Smooth muscle cell (in vitro differentiated cells): ENCODE data around the gene MED1. TPM values are rescaled to one million over a fixed set of nuclear protein-coding genes. Genes with fewer than 3 reads are reported as not detected.
"Not testable (repeated sequence)": the region's sequence is repeated elsewhere in the genome, so short reads cannot be mapped to it uniquely, and the experiment has no call there.

Experiments
- DNase-seq: peaks from one replicate; lab custom pipeline; 2025; ENCODE audit not compliant: unreplicated experiment; lab: John Stamatoyannopoulos, UW
- H2AFZ ChIP-seq: fragments of 200-600 bp; sonication (generic); 2 replicates; pipeline ENCODE4 v1.6.0; 2016; ENCODE audit warnings: antibody characterized with exemption, low read depth, mild to moderate bottlenecking
- H3F3A ChIP-seq: fragments of 200-600 bp; sonication (generic); 2 replicates; pipeline ENCODE4 v1.6.0; 2017; ENCODE audit warnings: antibody characterized with exemption, low read depth
- H3K27ac ChIP-seq: fragments of 200-600 bp; sonication (generic); 2 replicates; pipeline ENCODE4 v1.5.1; 2016; ENCODE audit warnings: low read depth, mild to moderate bottlenecking
- H3K27me3 ChIP-seq: fragments of 200-600 bp; sonication (generic); 2 replicates; pipeline ENCODE4 v1.6.1; 2016; ENCODE audit warnings: low read depth, mild to moderate bottlenecking
- H3K36me3 ChIP-seq: fragments of 200-600 bp; sonication (generic); 2 replicates; pipeline ENCODE4 v1.5.1; 2016; ENCODE audit warnings: low read depth
- H3K4me1 ChIP-seq: fragments of 200-600 bp; sonication (generic); 2 replicates; pipeline ENCODE4 v1.5.1; 2016; ENCODE audit warnings: low read depth
- H3K4me2 ChIP-seq: fragments of 200-600 bp; sonication (generic); 2 replicates; pipeline ENCODE4 v1.6.0; 2016; ENCODE audit warnings: mild to moderate bottlenecking
- H3K4me3 ChIP-seq: fragments of 200-600 bp; sonication (generic); 2 replicates; pipeline ENCODE4 v1.5.1; 2016; ENCODE audit warnings: mild to moderate bottlenecking
- H3K79me2 ChIP-seq: fragments of 200-600 bp; sonication (generic); 2 replicates; pipeline ENCODE4 v1.6.0; 2016; ENCODE audit warnings: low read depth, mild to moderate bottlenecking
- H3K9ac ChIP-seq: fragments of 200-600 bp; sonication (generic); 2 replicates; pipeline ENCODE4 v1.6.0; 2016; ENCODE audit warnings: low read depth
- H3K9me3 ChIP-seq: fragments of 200-600 bp; sonication (generic); replicated peaks from 2 replicates; pipeline ENCODE4 v1.5.1; 2016; ENCODE audit warnings: low read depth
- H4K20me1 ChIP-seq: fragments of 200-600 bp; sonication (generic); 2 replicates; pipeline ENCODE4 v1.6.0; 2016; ENCODE audit warnings: low read depth
- WGBS: methylation state at CpG from one replicate; pipeline ENCODE4 v1.1.7; 2016; ENCODE audit warnings: low lambda C conversion rate; 5-methylcytosine and 5-hydroxymethylcytosine counted together
- polyA plus RNA-seq: library from polyadenylated mRNA; unstranded; fragments of >200 nt; fragmentation: Nextera tagmentation; extraction: Ambion mirVana; gene quantifications from 2 replicates; pipeline ENCODE4 v1.2.1, GENCODE V29; 2016
- total RNA-seq: library from RNA; depleted of rRNA; stranded (reverse); fragments of >200 nt; gene quantifications from 2 replicates; pipeline ENCODE4 v1.2.3, GENCODE V29; 2014
- TF ChIP-seq, protein P1 (sequence below): fragments of 200-600 bp; sonication (generic); IDR thresholded peaks from 2 replicates; pipeline ENCODE4 v1.5.1; 2017; ENCODE audit warnings: borderline replicate concordance, mild to moderate bottlenecking, antibody characterized with exemption; ENCODE audit not compliant: insufficient read depth, poor library complexity, severe bottlenecking

The MED1 gene
- total and polyA plus RNA-seq, 2 experiments from 2014 or later: 9.5 to 25.3 TPM

DNA sequence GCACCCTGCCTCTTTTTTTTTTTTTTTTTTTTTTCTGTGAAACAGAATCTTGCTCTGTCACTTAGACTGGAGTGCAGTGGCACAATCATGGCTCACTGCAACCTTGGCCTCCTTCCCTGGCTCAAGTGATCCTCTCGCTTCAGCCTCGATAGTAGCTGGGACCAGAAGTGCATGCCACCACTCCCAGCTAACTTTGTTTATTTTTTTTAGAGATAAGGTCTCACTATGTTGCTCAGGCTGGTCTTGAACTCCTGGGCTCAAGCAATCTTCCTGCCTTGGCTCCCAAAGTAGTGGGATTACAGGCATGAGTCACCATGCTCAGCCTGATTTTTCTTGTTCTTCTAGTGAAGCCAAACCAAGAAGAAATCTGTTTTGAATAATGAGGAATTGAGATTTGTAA lies 35.2 kb upstream of the MED1 start:
- H3K27me3 ChIP-seq: no peaks in the 10 kb centered on the region
- H3K36me3 ChIP-seq: peaks cover 7% of the 10 kb centered on the region
- peaks cover 26% of the 10 kb centered on the region for H3K79me2 ChIP-seq
- DNase-seq: no peak
- H3K4me3 ChIP-seq: no peak overlapping the region
- no peak overlapping the region for H3K9ac ChIP-seq
- peaks cover 66% of the 10 kb centered on the region for H4K20me1 ChIP-seq
- no peak overlapping the region for H2AFZ ChIP-seq
- no peaks in the 10 kb centered on the region for H3K9me3 ChIP-seq
- WGBS: 9% methylated on average over 2 of the region's 2 CpGs
- no peaks in the 10 kb centered on the region for H3K4me1 ChIP-seq
- TF ChIP-seq, protein P1, sequence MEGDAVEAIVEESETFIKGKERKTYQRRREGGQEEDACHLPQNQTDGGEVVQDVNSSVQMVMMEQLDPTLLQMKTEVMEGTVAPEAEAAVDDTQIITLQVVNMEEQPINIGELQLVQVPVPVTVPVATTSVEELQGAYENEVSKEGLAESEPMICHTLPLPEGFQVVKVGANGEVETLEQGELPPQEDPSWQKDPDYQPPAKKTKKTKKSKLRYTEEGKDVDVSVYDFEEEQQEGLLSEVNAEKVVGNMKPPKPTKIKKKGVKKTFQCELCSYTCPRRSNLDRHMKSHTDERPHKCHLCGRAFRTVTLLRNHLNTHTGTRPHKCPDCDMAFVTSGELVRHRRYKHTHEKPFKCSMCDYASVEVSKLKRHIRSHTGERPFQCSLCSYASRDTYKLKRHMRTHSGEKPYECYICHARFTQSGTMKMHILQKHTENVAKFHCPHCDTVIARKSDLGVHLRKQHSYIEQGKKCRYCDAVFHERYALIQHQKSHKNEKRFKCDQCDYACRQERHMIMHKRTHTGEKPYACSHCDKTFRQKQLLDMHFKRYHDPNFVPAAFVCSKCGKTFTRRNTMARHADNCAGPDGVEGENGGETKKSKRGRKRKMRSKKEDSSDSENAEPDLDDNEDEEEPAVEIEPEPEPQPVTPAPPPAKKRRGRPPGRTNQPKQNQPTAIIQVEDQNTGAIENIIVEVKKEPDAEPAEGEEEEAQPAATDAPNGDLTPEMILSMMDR: no peak
- H3K27ac ChIP-seq: peak overlapping the region; percentile 91
- H3K4me2 ChIP-seq: peak overlapping the region; percentile 57
- peaks cover 8% of the 10 kb centered on the region for H3F3A ChIP-seq

GRCh38 chr17:39485555-39485954 lies 34.5 kb upstream of the MED1 start:
- no peak for DNase-seq
- no peak overlapping the region for H3K9ac ChIP-seq
- 52% methylated on average over 5 of the region's 5 CpGs for WGBS

DNA sequence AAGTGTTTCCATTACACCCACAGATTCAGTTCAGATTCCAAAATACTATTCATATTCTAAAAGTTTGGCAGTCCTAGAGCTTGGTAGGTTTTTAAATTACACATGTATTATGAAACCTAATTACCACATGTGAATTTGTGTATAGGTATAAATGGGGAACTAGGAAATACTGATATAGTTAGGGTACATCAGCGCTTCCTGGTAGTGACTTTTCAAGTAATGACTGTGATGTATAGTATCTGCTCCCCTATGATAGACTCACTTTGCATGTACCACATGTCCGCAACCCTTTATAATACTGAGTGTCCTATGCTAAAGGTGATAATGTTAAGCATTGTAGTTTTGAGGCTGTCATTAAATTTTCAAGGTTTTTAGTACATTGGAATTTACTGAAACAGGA lies 33.1 kb upstream of the MED1 start:
- WGBS: 96% methylated on average over 2 of the region's 2 CpGs

More at GRCh38 chr17:39485555-39485954, 34.5 kb upstream of the MED1 start:
- peaks cover 69% of the 10 kb centered on the region for H4K20me1 ChIP-seq
- H3K79me2 ChIP-seq: peaks cover 26% of the 10 kb centered on the region
- TF ChIP-seq, protein P1: no peak
- no peak overlapping the region for H3K4me3 ChIP-seq
- H2AFZ ChIP-seq: no peak overlapping the region
- peak overlapping the region; percentile 91 for H3K27ac ChIP-seq
- H3F3A ChIP-seq: peaks cover 8% of the 10 kb centered on the region
- peak overlapping the region; percentile 57 for H3K4me2 ChIP-seq
- no peaks in the 10 kb centered on the region for H3K4me1 ChIP-seq
- no peaks in the 10 kb centered on the region for H3K9me3 ChIP-seq
- H3K36me3 ChIP-seq: peaks cover 1% of the 10 kb centered on the region
- H3K27me3 ChIP-seq: no peaks in the 10 kb centered on the region

DNA sequence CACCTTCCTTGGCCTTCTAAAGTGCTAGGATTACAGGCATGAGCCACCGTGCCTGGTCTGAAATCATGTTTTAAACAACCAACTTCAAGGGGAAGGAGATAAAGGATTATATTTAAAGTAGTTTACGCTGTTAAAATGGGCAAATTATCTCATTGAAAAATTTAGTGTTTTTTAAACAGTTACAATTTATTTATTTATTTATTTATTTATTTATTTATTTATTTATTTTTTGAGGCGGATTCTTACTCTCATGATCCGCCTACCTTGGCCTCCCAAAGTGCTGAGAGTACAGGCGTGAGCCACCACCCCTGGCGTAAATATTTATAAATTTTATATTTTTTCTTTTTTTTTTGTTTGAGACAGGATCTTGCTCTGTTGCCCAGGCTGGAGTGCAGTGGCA lies 32.4 kb upstream of the MED1 start:
- no peak overlapping the region for H3K4me2 ChIP-seq
- H3K9ac ChIP-seq: no peak overlapping the region
- no peak overlapping the region for H3K27ac ChIP-seq
- H3K4me1 ChIP-seq: no peaks in the 10 kb centered on the region
- no peaks in the 10 kb centered on the region for H3K36me3 ChIP-seq
- H3K79me2 ChIP-seq: peaks cover 33% of the 10 kb centered on the region
- no peak overlapping the region for H3K4me3 ChIP-seq
- no peak overlapping the region for H2AFZ ChIP-seq
- H4K20me1 ChIP-seq: peaks cover 77% of the 10 kb centered on the region
- DNase-seq: no peak
- WGBS: 97% methylated on average over 6 of the region's 6 CpGs
- peaks cover 8% of the 10 kb centered on the region for H3F3A ChIP-seq
- TF ChIP-seq, protein P1: no peak
- no peaks in the 10 kb centered on the region for H3K27me3 ChIP-seq
- H3K9me3 ChIP-seq: no peaks in the 10 kb centered on the region

More for the DNA sequence above, 33.1 kb upstream of the MED1 start:
- Histone ChIP-seq H4K20me1 (peaks cover 82% of the 10 kb centered on the region), H3K9ac (no peak overlapping the region), H3K36me3 (no peaks in the 10 kb centered on the region), H3F3A (peaks cover 8% of the 10 kb centered on the region), H3K9me3 (no peaks in the 10 kb centered on the region), H3K4me1 (no peaks in the 10 kb centered on the region), H3K79me2 (peaks cover 32% of the 10 kb centered on the region), H3K27me3 (no peaks in the 10 kb centered on the region), H3K4me2 (no peak overlapping the region), H2AFZ (no peak overlapping the region), H3K4me3 (no peak overlapping the region), H3K27ac (no peak overlapping the region)
- TF ChIP-seq, protein P1: no peak
- no peak for DNase-seq

GRCh38 chr17:39479631-39480030 lies 28.6 kb upstream of the MED1 start:
- not testable (repeated sequence) for DNase-seq, H3K27me3 ChIP-seq, H3K36me3 ChIP-seq, H3K4me3 ChIP-seq, H2AFZ ChIP-seq, H3K4me1 ChIP-seq, H3K9ac ChIP-seq, H3F3A ChIP-seq, H3K27ac ChIP-seq, H3K9me3 ChIP-seq, H3K4me2 ChIP-seq
- H4K20me1 ChIP-seq: peaks cover 41% of the 10 kb centered on the region
- peaks cover 25% of the 10 kb centered on the region for H3K79me2 ChIP-seq
- 89% methylated on average over 8 of the region's 8 CpGs for WGBS
